Stomach (tissue), 4 donors: ENCODE data around the gene SH3BGRL.

Experiments
- CTCF ChIP-seq, 7 experiments: fragments of 450-650 bp in 4 of 7; fragments of 200-600 bp in 3 of 7; sonication (generic) in 3 of 7; IDR thresholded peaks; one replicate each; pipeline ENCODE4 v1.5.1; 2016 to 2019; ENCODE audit warnings: antibody characterized with exemption in 7 of 7, control low read depth in 2 of 7, mild to moderate bottlenecking in 1 of 7
- EP300 ChIP-seq: sonication (generic); formaldehyde crosslinking; IDR thresholded peaks from one replicate; pipeline ENCODE4 v1.6.1; 2017; ENCODE audit warnings: antibody characterized with exemption

GRCh38 chrX:81232218-81232617 lies 30.3 kb downstream of the SH3BGRL start:
- TF ChIP-seq CTCF (IDR thresholded peaks at IDR 0.05) = no peak
- TF ChIP-seq EP300 = no peak
